M059J (cell line): ENCODE measurements around the gene FUT7. TPM values are rescaled to one million over a fixed set of nuclear protein-coding genes. Genes with fewer than 3 reads are reported as not detected.

Experiments
- DNase-seq: peaks from one replicate; pipeline ENCODE4 v3.0.0-alpha.2; 2012; ENCODE audit warnings: low read depth
- total RNA-seq: library from RNA; depleted of rRNA; stranded (reverse); fragments of >200 nt; shearing (Covaris generic); gene quantifications from 2 replicates; pipeline ENCODE4 v1.2.3, GENCODE V29; 2014; rRNA removed

The FUT7 gene
- total RNA-seq, 1 experiment from 2014 or later, result not detected

GRCh38 chr9:136983656-136984314, 48.1 kb downstream of the FUT7 start:
- DNase-seq, result no peak

- DNase-seq, result no peak
Measured at GRCh38 chr9:136983167-136983566, 48.7 kb downstream of the FUT7 start.

GRCh38 chr9:136982232-136983051, 49.4 kb downstream of the FUT7 start, which contains the start of gene LCNL1:
TSS of gene LCNL1 (plus strand) at chr9:136982993. CDS start at chr9:136983587, 594 bp downstream.
- DNase-seq, result no peak

GRCh38 chr9:136981588-136982231, 50.2 kb downstream of the FUT7 start:
- DNase-seq, result peak; percentile 49

- no peak for DNase-seq
Measured at GRCh38 chr9:136980669-136981478, 51.0 kb downstream of the FUT7 start.

Other genes starting within 250 kb of the FUT7 start
- gene TMEM141, start 240.7 kb downstream of the FUT7 start, total RNA-seq, result 63.0 and 84.8 TPM in 2 replicates
- gene CCDC183, start 235.8 kb downstream of the FUT7 start, total RNA-seq, result not detected in 2 replicates
- gene RABL6, start 224.1 kb downstream of the FUT7 start, total RNA-seq, result 55.9 and 75.4 TPM in 2 replicates
- gene AJM1, start 189.6 kb downstream of the FUT7 start, total RNA-seq, result 0.15 and 1.1 TPM in 2 replicates
- gene PHPT1, start 182.7 kb downstream of the FUT7 start, total RNA-seq, result 81.2 and 95.3 TPM in 2 replicates
- gene MAMDC4, start 179.7 kb downstream of the FUT7 start, total RNA-seq, result 0.44 TPM in 1 of 2 replicates, not detected in the other
- gene EDF1, start 165.8 kb downstream of the FUT7 start, total RNA-seq, result 567 and 587 TPM in 2 replicates
- 13.6 and 26.8 TPM in 2 replicates for gene TRAF2, start 145.6 kb downstream of the FUT7 start, total RNA-seq
- 78.4 and 117 TPM in 2 replicates for gene FBXW5, start 87.3 kb downstream of the FUT7 start, total RNA-seq
- gene C8G, start 86.8 kb downstream of the FUT7 start, total RNA-seq, result 0.89 TPM in 1 of 2 replicates, not detected in the other
- 1.2 TPM in 1 of 2 replicates, not detected in the other for gene LCN12, start 79.8 kb downstream of the FUT7 start, total RNA-seq
- gene PTGDS, start 54.6 kb downstream of the FUT7 start, total RNA-seq, result not detected in 2 replicates
- gene LCNL1, start 49.1 kb downstream of the FUT7 start, total RNA-seq, result not detected in 2 replicates
- 53.1 and 59.0 TPM in 2 replicates for gene PAXX, start 39.7 kb downstream of the FUT7 start, total RNA-seq
- 11.0 and 18.9 TPM in 2 replicates for gene CLIC3, start 35.5 kb downstream of the FUT7 start, total RNA-seq
- 9.2 and 10.2 TPM in 2 replicates for gene ABCA2, start 3.9 kb downstream of the FUT7 start, total RNA-seq
- gene NPDC1, start 14.1 kb upstream of the FUT7 start, total RNA-seq, result 8.2 and 10.7 TPM in 2 replicates
- gene ENTPD2, start 22.0 kb upstream of the FUT7 start, total RNA-seq, result not detected in 2 replicates
- 11.8 and 28.5 TPM in 2 replicates for gene SAPCD2, start 38.5 kb upstream of the FUT7 start, total RNA-seq
- 6.7 and 12.9 TPM in 2 replicates for gene UAP1L1, start 45.4 kb upstream of the FUT7 start, total RNA-seq
- gene MAN1B1, start 54.9 kb upstream of the FUT7 start, total RNA-seq, result 86.8 and 145 TPM in 2 replicates
- gene DPP7, start 82.6 kb upstream of the FUT7 start, total RNA-seq, result 26.8 and 30.0 TPM in 2 replicates
- gene GRIN1, start 107.1 kb upstream of the FUT7 start, total RNA-seq, result not detected in 2 replicates
- gene LRRC26, start 138.0 kb upstream of the FUT7 start, total RNA-seq, result not detected in 2 replicates
- gene TMEM210, start 140.0 kb upstream of the FUT7 start, total RNA-seq, result not detected in 2 replicates
- gene ANAPC2, start 156.5 kb upstream of the FUT7 start, total RNA-seq, result 8.6 and 17.6 TPM in 2 replicates
- gene SSNA1, start 156.6 kb upstream of the FUT7 start, total RNA-seq, result 99.7 and 110 TPM in 2 replicates
- 4.5 and 8.5 TPM in 2 replicates for gene TPRN, start 168.7 kb upstream of the FUT7 start, total RNA-seq
- gene TMEM203, start 173.6 kb upstream of the FUT7 start, total RNA-seq, result 68.2 and 68.9 TPM in 2 replicates
- gene NDOR1, start 173.6 kb upstream of the FUT7 start, total RNA-seq, result 14.9 and 17.6 TPM in 2 replicates
- gene RNF208, start 190.2 kb upstream of the FUT7 start, total RNA-seq, result 0.39 TPM in 1 of 2 replicates, not detected in the other
- 0.44 and 1.0 TPM in 2 replicates for gene CYSRT1, start 193.1 kb upstream of the FUT7 start, total RNA-seq
- not detected in 2 replicates for gene RNF224, start 195.4 kb upstream of the FUT7 start, total RNA-seq
- 0.10 TPM in 1 of 2 replicates, not detected in the other for gene SLC34A3, start 198.8 kb upstream of the FUT7 start, total RNA-seq
- gene TUBB4B, start 209.2 kb upstream of the FUT7 start, total RNA-seq, result 273 and 381 TPM in 2 replicates
- not detected in 2 replicates for gene STPG3, start 219.2 kb upstream of the FUT7 start, total RNA-seq
- gene NELFB, start 223.2 kb upstream of the FUT7 start, total RNA-seq, result 41.8 and 73.9 TPM in 2 replicates
- 1.7 TPM in 2 replicates for gene TOR4A, start 245.6 kb upstream of the FUT7 start, total RNA-seq